IMR-90 (cell line): ENCODE results near the gene SDK1. TPM values are rescaled to one million over a fixed set of nuclear protein-coding genes. Genes with fewer than 3 reads are reported as not detected.

ENCODE experiments used
- ATAC-seq: fragments of 200-7000 bp; cut with Tn5 transposase; 2 replicates; pipeline ENCODE4 v1.9.1; 2020; ENCODE audit warnings: low read depth, mild to moderate bottlenecking, moderate library complexity
- BruUV-seq: library from RNA; stranded (reverse); fragments of 400-500 nt; replicated peaks from 2 replicates; lab custom pipeline; 2021; lab: Mats Ljungman, UMichigan
- CTCF ChIA-PET: fragments of 300-600 bp; formaldehyde crosslinking; extraction: SDS; loops from one replicate; lab custom pipeline; 2021; ENCODE audit warnings: antibody characterized with exemption; lab: Yijun Ruan, JAX
- POLR2A ChIA-PET: fragments of 300-600 bp; sonication (Branson Sonifier 250); formaldehyde crosslinking; loops from one replicate; lab custom pipeline; 2022; ENCODE audit warnings: antibody characterized with exemption; ENCODE audit not compliant: unreplicated experiment; lab: Charles Lee
- DNase-seq: peaks from one replicate; pipeline ENCODE4 v3.0.0; 2013
- H2AFZ ChIP-seq: replicated peaks from 2 replicates; pipeline ENCODE3; 2013; ENCODE audit warnings: low read length, mild to moderate bottlenecking; ENCODE audit not compliant: poor library complexity
- H2AK5ac ChIP-seq: 2 replicates; pipeline ENCODE4 v1.6.1; 2013; ENCODE audit warnings: low read depth, low read length, inconsistent platforms
- H2AK9ac ChIP-seq: replicated peaks from 2 replicates; pipeline ENCODE3; 2013; ENCODE audit warnings: mild to moderate bottlenecking, low read depth, low read length, moderate library complexity; ENCODE audit not compliant: poor library complexity
- H2BK120ac ChIP-seq: 2 replicates; pipeline ENCODE4 v1.6.1; 2013; ENCODE audit warnings: low read depth, low read length, inconsistent platforms
- H2BK15ac ChIP-seq: 3 replicates; pipeline ENCODE4 v1.6.1; 2013; ENCODE audit warnings: low read depth, low read length, inconsistent platforms
- H2BK20ac ChIP-seq: 2 replicates; pipeline ENCODE4 v1.6.1; 2013; ENCODE audit warnings: low read depth, mild to moderate bottlenecking, inconsistent platforms, low read length, moderate library complexity
- H2BK5ac ChIP-seq: 2 replicates; pipeline ENCODE4 v1.6.1; 2013; ENCODE audit warnings: mild to moderate bottlenecking, low read depth, low read length, inconsistent platforms; ENCODE audit not compliant: poor library complexity, severe bottlenecking
- H3K14ac ChIP-seq: replicated peaks from 2 replicates; pipeline ENCODE4 v1.6.1; 2013; ENCODE audit warnings: low read depth, low read length, inconsistent platforms
- H3K18ac ChIP-seq: 2 replicates; pipeline ENCODE4 v1.6.1; 2013; ENCODE audit warnings: low read depth, low read length, control low read depth
- H3K23ac ChIP-seq: 2 replicates; pipeline ENCODE4 v1.6.1; 2013; ENCODE audit warnings: low read depth, low read length, inconsistent platforms
- H3K27ac ChIP-seq: 2 replicates; pipeline ENCODE4 v1.5.1; 2013; ENCODE audit warnings: mild to moderate bottlenecking, control low read depth, low read length; ENCODE audit not compliant: insufficient read depth
- H3K27me3 ChIP-seq: 2 replicates; pipeline ENCODE4 v1.6.1; 2013; ENCODE audit warnings: low read length; ENCODE audit not compliant: control insufficient read depth, insufficient read depth
- H3K36me3 ChIP-seq: 2 replicates; pipeline ENCODE4 v1.6.1; 2013; ENCODE audit warnings: low read length, mixed read lengths; ENCODE audit not compliant: control insufficient read depth, insufficient read depth
- H3K4ac ChIP-seq: 2 replicates; pipeline ENCODE4 v1.6.1; 2013; ENCODE audit warnings: low read depth, low read length, inconsistent platforms
- H3K4me1 ChIP-seq: 2 replicates; pipeline ENCODE4 v1.6.1; 2013; ENCODE audit warnings: low read length, mixed read lengths; ENCODE audit not compliant: control insufficient read depth, insufficient read depth
- H3K4me2 ChIP-seq: 2 replicates; pipeline ENCODE4 v1.6.1; 2013; ENCODE audit warnings: low read depth, mild to moderate bottlenecking, control low read depth, low read length, moderate library complexity
- H3K4me3 ChIP-seq: 2 replicates; pipeline ENCODE4 v1.5.1; 2013; ENCODE audit warnings: low read depth, mild to moderate bottlenecking, control low read depth, low read length, moderate library complexity; ENCODE audit not compliant: insufficient read depth
- H3K56ac ChIP-seq: 2 replicates; pipeline ENCODE4 v1.6.1; 2013; ENCODE audit warnings: low read length, inconsistent platforms; ENCODE audit not compliant: insufficient read depth; ENCODE audit errors: extremely low read depth
- H3K79me1 ChIP-seq, 2 experiments: 2 replicates each; pipeline ENCODE4 v1.6.1; 2013; ENCODE audit warnings: low read length in 2 of 2, inconsistent platforms in 1 of 2, low read depth in 1 of 2
- H3K9ac ChIP-seq: 2 replicates; pipeline ENCODE4 v1.6.1; 2013; ENCODE audit warnings: low read depth, low read length, control low read depth
- H3K9me1 ChIP-seq: 2 replicates; pipeline ENCODE4 v1.6.1; 2013; ENCODE audit warnings: low read length, inconsistent platforms; ENCODE audit not compliant: insufficient read depth
- H3K9me3 ChIP-seq: 2 replicates; pipeline ENCODE4 v1.6.1; 2013; ENCODE audit warnings: low read length; ENCODE audit not compliant: control insufficient read depth, insufficient read depth
- H4K20me1 ChIP-seq: 2 replicates; pipeline ENCODE4 v1.6.1; 2013; ENCODE audit warnings: low read length, inconsistent platforms; ENCODE audit not compliant: insufficient read depth
- H4K5ac ChIP-seq: 2 replicates; pipeline ENCODE4 v1.6.1; 2013; ENCODE audit warnings: mild to moderate bottlenecking, low read depth, low read length, control low read depth
- H4K8ac ChIP-seq, 2 experiments: 2 replicates each; pipeline ENCODE4 v1.6.1; 2013; ENCODE audit warnings: low read depth in 2 of 2, low read length in 2 of 2, control low read depth in 1 of 2, inconsistent platforms in 1 of 2
- H4K91ac ChIP-seq: 2 replicates; pipeline ENCODE4 v1.6.1; 2013; ENCODE audit warnings: low read depth, low read length, inconsistent platforms; ENCODE audit not compliant: insufficient read depth
- BHLHE40 ChIP-seq: fragments of 150-350 bp; IDR thresholded peaks from 2 replicates; pipeline ENCODE4 v1.6.1; 2016; ENCODE audit warnings: mild to moderate bottlenecking, low read depth, low read length
- CEBPB ChIP-seq: IDR thresholded peaks from 2 replicates; pipeline ENCODE4 v1.6.1; 2012; ENCODE audit warnings: low read depth, low read length, improper control_type of control experiment
- CHD1 ChIP-seq: IDR thresholded peaks from 2 replicates; pipeline ENCODE4 v1.6.1; 2012; ENCODE audit warnings: low read depth, low read length, improper control_type of control experiment
- FOS ChIP-seq: fragments of 150-350 bp; IDR thresholded peaks from 2 replicates; pipeline ENCODE4 v1.6.1; 2016; ENCODE audit warnings: low read depth, low read length
- MAFK ChIP-seq: IDR thresholded peaks from 2 replicates; pipeline ENCODE4 v1.6.1; 2012; ENCODE audit warnings: low read depth, low read length, improper control_type of control experiment
- MAZ ChIP-seq: IDR thresholded peaks from 2 replicates; pipeline ENCODE4 v1.6.1; 2012; ENCODE audit warnings: low read depth, mild to moderate bottlenecking, low read length, improper control_type of control experiment, moderate library complexity, borderline replicate concordance
- MXI1 ChIP-seq: IDR thresholded peaks from 2 replicates; pipeline ENCODE4 v1.6.1; 2012; ENCODE audit warnings: low read depth, mild to moderate bottlenecking, low read length, moderate library complexity, borderline replicate concordance
- NFE2L2 ChIP-seq: fragments of 150-350 bp; IDR thresholded peaks from 2 replicates; pipeline ENCODE4 v1.6.1; 2016; ENCODE audit warnings: low read depth, mild to moderate bottlenecking, low read length
- POLR2A ChIP-seq: IDR thresholded peaks from 2 replicates; pipeline ENCODE4 v1.6.1; 2012; ENCODE audit warnings: mild to moderate bottlenecking, low read depth, low read length
- RAD21 ChIP-seq: IDR thresholded peaks from 2 replicates; pipeline ENCODE4 v1.6.1; 2012; ENCODE audit warnings: low read length, improper control_type of control experiment
- RCOR1 ChIP-seq: IDR thresholded peaks from 2 replicates; pipeline ENCODE4 v1.6.1; 2012; ENCODE audit warnings: mild to moderate bottlenecking, low read length, improper control_type of control experiment; ENCODE audit not compliant: insufficient replicate concordance
- RFX5 ChIP-seq: IDR thresholded peaks from 2 replicates; pipeline ENCODE4 v1.8.0; 2012; ENCODE audit warnings: low read depth, mild to moderate bottlenecking, low read length, moderate library complexity
- SMC3 ChIP-seq: fragments of 150-350 bp; IDR thresholded peaks from 2 replicates; pipeline ENCODE4 v1.6.1; 2016; ENCODE audit warnings: low read depth, mild to moderate bottlenecking, antibody characterized with exemption, low read length, moderate library complexity
- WGBS, 2 experiments: methylation state at CpG; one replicate each; pipeline versions ENCODE4 v1.1.5 to v1.1.7; 2013; ENCODE audit warnings: missing lambda C conversion rate in 2 of 2; ENCODE audit not compliant: insufficient read length in 1 of 2; ENCODE audit errors: extremely low coverage in 2 of 2; 5-methylcytosine and 5-hydroxymethylcytosine counted together
- dilution Hi-C: fragments of 300-500 bp; cut with HindIII; formaldehyde crosslinking; loops from one replicate; pipeline ENCODE4 v1.14.3; 2018; ENCODE audit warnings: low sequenced_read_pairs; ENCODE audit not compliant: unreplicated experiment
- in situ Hi-C: fragments of 300-500 bp; cut with MboI; formaldehyde crosslinking; loops from 3 replicates; pipeline ENCODE4 v1.14.3; 2019; ENCODE audit warnings: low sequenced_read_pairs, inconsistent platforms, mixed read lengths
- intact Hi-C: fragments of 100-400 bp; cut with micrococcal nuclease; formaldehyde crosslinking; loops from 2 replicates; pipeline ENCODE4 v1.10.0; 2022
- polyA plus RNA-seq, 3 experiments: library from polyadenylated mRNA; depleted of rRNA; stranded (reverse); fragments of >200 nt; gene quantifications; 2 replicates each; pipeline ENCODE4 v1.2.3, GENCODE V29; 2012; ENCODE audit warnings: low replicate concordance in 1 of 3
- total RNA-seq: library from RNA; depleted of rRNA; stranded (reverse); fragments of >200 nt; gene quantifications from 2 replicates; pipeline ENCODE4 v1.2.3, GENCODE V29; 2012
- TF ChIP-seq, protein P1 (sequence below): conservative IDR thresholded peaks from 2 replicates; pipeline ENCODE4 v1.5.1; 2012; ENCODE audit warnings: mild to moderate bottlenecking, low read depth, low read length, improper control_type of control experiment
- TF ChIP-seq, protein P2 (sequence below): fragments of 150-350 bp; IDR thresholded peaks from 2 replicates; pipeline ENCODE4 v1.6.1; 2017; ENCODE audit warnings: mild to moderate bottlenecking, antibody characterized with exemption, low read length, low read depth
- TF ChIP-seq, protein P3 (sequence below): fragments of 150-350 bp; IDR thresholded peaks from 2 replicates; pipeline ENCODE4 v1.6.1; 2016; ENCODE audit warnings: low read depth, mild to moderate bottlenecking, low read length, moderate library complexity, borderline replicate concordance

SDK1 gene
- total and polyA plus RNA-seq, 2 of the 4 experiments (the other 2 are of a cell fraction), result 1.5 to 1.6 TPM

DNA sequence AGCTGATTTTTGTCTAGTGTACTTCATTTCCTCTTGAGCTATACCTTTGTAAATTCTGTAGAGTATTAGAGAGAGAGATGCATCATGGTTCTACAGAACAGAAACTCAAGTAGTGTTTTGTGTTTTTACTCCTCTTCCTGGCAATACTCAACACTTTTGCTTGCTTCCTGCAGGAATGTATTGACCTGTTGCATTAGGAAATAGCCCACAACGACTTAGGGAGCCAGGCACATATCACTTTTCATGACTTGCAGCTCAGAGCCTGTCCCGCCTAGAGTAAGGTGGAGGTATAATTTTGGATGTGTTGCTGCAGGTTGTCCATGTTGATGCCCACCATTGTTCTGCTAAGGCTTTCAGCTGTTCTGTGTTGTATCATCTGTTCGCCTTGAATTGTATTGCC, 216.3 kb downstream of the SDK1 start:
- Histone ChIP-seq H3K79me1 (no peaks in the 10 kb centered on the region), H2BK15ac (no peak overlapping the region), H3K9me3 (no peaks in the 10 kb centered on the region), H3K4me2 (no peak overlapping the region), H3K23ac (no peak overlapping the region), H2AK9ac (no peak overlapping the region), H2AK5ac (no peak overlapping the region), H3K4me1 (no peaks in the 10 kb centered on the region), H3K18ac (no peak overlapping the region), H2AFZ (no peak overlapping the region), H2BK20ac (no peak overlapping the region), H2BK120ac (no peak overlapping the region), H3K9ac (no peak overlapping the region), H4K8ac (no peak overlapping the region), H3K27me3 (no peaks in the 10 kb centered on the region), H3K36me3 (no peaks in the 10 kb centered on the region), H3K56ac (no peak overlapping the region), H3K4me3 (no peak overlapping the region), H2BK5ac (no peak overlapping the region), H3K27ac (no peak overlapping the region), H3K4ac (no peak overlapping the region), H3K14ac (no peak overlapping the region), H4K20me1 (no peaks in the 10 kb centered on the region), H3K9me1 (no peaks in the 10 kb centered on the region), H4K5ac (no peak overlapping the region), H4K91ac (no peak overlapping the region)
- dilution Hi-C loops, result no loop called here
- intact Hi-C loops, result no loop called here
- ChIA-PET POLR2A (no interaction called here), CTCF (interaction anchor here (0.6 to 1.6 kb wide), 2 partner anchors 31 to 684 kb away, joined by 3 to 4 read pairs; no protein-coding TSS in a partner anchor)
- ATAC-seq (no peak), DNase-seq (no peak)
- BruUV-seq, result no TSS peak
- no peak for TF ChIP-seq RFX5
- no peak for TF ChIP-seq POLR2A
- TF ChIP-seq FOS, result no peak
- no peak for TF ChIP-seq CHD1
- TF ChIP-seq SMC3, result no peak
- no peak for TF ChIP-seq RCOR1
- TF ChIP-seq MAFK, result no peak
- TF ChIP-seq MXI1, result no peak
- TF ChIP-seq, protein P1, sequence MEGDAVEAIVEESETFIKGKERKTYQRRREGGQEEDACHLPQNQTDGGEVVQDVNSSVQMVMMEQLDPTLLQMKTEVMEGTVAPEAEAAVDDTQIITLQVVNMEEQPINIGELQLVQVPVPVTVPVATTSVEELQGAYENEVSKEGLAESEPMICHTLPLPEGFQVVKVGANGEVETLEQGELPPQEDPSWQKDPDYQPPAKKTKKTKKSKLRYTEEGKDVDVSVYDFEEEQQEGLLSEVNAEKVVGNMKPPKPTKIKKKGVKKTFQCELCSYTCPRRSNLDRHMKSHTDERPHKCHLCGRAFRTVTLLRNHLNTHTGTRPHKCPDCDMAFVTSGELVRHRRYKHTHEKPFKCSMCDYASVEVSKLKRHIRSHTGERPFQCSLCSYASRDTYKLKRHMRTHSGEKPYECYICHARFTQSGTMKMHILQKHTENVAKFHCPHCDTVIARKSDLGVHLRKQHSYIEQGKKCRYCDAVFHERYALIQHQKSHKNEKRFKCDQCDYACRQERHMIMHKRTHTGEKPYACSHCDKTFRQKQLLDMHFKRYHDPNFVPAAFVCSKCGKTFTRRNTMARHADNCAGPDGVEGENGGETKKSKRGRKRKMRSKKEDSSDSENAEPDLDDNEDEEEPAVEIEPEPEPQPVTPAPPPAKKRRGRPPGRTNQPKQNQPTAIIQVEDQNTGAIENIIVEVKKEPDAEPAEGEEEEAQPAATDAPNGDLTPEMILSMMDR, result no peak
- no peak for TF ChIP-seq BHLHE40
- TF ChIP-seq, protein P2, sequence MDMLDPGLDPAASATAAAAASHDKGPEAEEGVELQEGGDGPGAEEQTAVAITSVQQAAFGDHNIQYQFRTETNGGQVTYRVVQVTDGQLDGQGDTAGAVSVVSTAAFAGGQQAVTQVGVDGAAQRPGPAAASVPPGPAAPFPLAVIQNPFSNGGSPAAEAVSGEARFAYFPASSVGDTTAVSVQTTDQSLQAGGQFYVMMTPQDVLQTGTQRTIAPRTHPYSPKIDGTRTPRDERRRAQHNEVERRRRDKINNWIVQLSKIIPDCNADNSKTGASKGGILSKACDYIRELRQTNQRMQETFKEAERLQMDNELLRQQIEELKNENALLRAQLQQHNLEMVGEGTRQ, result no peak
- TF ChIP-seq, protein P3, sequence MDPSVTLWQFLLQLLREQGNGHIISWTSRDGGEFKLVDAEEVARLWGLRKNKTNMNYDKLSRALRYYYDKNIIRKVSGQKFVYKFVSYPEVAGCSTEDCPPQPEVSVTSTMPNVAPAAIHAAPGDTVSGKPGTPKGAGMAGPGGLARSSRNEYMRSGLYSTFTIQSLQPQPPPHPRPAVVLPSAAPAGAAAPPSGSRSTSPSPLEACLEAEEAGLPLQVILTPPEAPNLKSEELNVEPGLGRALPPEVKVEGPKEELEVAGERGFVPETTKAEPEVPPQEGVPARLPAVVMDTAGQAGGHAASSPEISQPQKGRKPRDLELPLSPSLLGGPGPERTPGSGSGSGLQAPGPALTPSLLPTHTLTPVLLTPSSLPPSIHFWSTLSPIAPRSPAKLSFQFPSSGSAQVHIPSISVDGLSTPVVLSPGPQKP, result no peak
- no peak for TF ChIP-seq MAZ
- TF ChIP-seq CEBPB, result no peak
- TF ChIP-seq RAD21, result no peak
- no peak for TF ChIP-seq NFE2L2
- no CpG with 5 or more reads among the region's 3 CpGs for WGBS, 2 experiments
- in situ Hi-C loops, result no loop called here
